Measurements from ENCODE around the gene CCDC12.

DNA sequence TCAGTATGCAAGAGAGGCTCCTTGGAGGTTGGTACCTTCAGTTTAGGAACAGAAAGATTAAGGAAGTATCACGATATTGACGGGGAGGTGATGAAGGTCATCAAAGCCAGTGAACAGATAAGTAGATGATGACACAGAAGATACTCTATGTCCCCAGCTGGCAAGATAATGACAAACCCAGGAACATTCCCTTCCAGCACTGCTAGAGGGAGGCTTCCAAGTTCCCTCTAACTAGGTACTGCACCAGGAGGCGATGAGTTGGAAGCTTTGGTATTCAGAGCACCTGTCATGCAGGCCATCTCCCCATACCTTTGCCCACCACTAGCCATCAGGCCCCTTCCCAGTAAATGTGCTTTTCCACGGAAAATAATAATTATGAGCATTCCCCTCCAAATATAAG lies 43.8 kb upstream of the CCDC12 start:
- TF ChIP-seq, protein P1, sequence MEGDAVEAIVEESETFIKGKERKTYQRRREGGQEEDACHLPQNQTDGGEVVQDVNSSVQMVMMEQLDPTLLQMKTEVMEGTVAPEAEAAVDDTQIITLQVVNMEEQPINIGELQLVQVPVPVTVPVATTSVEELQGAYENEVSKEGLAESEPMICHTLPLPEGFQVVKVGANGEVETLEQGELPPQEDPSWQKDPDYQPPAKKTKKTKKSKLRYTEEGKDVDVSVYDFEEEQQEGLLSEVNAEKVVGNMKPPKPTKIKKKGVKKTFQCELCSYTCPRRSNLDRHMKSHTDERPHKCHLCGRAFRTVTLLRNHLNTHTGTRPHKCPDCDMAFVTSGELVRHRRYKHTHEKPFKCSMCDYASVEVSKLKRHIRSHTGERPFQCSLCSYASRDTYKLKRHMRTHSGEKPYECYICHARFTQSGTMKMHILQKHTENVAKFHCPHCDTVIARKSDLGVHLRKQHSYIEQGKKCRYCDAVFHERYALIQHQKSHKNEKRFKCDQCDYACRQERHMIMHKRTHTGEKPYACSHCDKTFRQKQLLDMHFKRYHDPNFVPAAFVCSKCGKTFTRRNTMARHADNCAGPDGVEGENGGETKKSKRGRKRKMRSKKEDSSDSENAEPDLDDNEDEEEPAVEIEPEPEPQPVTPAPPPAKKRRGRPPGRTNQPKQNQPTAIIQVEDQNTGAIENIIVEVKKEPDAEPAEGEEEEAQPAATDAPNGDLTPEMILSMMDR (IDR thresholded peaks at IDR 0.05), result no peak
- no peak for TF ChIP-seq POLR2A (IDR thresholded peaks at IDR 0.05)

All from uterus (tissue), 2 donors.